ENCODE data around the gene LCE3B.
A peak's percentile ranks its signal among the peaks of the same experiment; 100 is the strongest.
"Not testable (repeated sequence)": the region's sequence is repeated elsewhere in the genome, so short reads cannot be mapped to it uniquely, and the experiment has no call there.

LCE3B gene, protein sequence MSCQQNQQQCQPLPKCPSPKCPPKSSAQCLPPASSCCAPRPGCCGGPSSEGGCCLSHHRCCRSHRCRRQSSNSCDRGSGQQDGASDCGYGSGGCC

DNA sequence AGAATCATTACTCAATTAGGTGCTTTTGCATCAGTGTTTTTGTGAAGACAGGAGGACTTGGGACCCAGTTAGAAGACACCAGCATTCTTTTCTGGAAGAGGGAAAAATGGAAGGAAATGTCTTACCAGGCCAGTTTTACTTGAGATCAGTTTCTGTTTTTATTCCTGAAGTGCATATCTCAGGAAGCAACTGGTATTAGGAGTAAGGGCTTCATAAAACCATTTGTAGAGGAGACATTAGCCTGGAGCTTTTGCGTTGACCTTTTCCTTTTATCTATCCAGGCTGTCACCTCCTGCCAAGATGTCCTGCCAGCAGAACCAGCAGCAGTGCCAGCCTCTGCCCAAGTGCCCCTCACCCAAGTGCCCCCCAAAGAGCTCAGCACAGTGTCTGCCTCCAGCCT, at the start of gene LCE3B:
LCE3B (plus strand) TSS at position 301 of the 400 bp plus-strand sequence; CDS start at position 301, 0 bp downstream.
- no peak for DNase-seq

DNA sequence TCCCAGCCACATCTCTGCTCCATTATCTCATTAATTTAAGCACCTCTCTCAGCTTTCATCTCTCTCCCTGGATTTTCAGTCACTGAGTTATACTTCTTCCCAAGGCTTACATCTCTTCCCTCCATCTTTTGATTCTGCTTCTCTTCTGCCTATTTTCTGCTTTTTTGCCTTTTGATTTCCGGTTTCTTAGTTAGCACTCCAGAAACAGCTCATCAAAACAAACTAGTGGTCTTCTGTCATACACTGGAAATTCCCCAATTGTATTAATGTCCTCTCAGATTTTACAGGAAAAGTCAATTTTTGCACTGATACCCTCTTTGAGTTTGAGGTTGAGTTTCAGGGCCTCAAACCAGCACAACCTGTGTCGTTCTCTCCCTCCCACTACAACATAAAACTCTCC, 48.5 kb upstream of the LCE3B start:
- no peak for DNase-seq

GRCh38 chr1:152565535-152566215, 47.9 kb upstream of the LCE3B start:
- no peak for DNase-seq

DNA sequence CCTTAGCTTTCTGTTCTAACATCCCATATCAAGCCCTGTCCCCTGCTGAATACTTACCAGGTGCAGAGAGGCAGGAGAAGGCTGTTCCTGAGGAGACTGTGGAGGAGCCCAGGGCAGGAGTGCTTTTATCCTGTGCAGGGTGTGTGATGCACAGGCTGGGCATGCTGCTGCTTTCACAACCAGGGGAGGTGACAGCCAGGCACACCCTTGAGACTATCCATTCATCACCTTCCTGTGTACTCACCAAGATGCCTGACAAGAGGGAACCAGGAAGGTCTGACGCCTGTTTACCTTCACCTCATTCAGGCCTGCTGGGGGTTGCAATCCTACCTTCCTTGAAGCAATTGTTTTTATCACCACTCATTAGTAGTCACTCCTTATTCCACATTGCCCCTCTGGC, 46.9 kb upstream of the LCE3B start, which contains the start of gene LCE3E:
LCE3E (minus strand) TSS at position 100 of the 400 bp plus-strand sequence. CDS start 572 bp downstream, outside the sequence.
- no peak for DNase-seq

DNA sequence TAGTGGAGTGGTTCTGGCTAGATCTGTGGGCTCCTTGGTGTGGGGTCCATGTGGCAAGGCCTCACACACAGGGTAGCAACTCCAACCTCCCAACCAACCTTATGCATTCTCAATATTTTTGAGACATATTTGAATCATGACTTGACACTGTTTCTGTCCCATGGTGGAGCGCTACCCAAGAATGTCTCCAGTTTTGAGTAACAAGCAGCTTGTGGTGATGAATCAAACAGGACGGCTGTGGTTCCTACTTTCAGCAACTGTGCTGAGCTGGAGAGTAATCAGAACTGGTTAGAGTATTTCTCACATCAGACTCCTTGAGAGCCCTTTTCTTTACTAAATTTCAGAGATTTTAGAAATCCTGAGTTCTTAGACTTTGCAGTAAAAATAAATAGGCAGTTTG, 36.4 kb upstream of the LCE3B start:
- no peak for DNase-seq

DNA sequence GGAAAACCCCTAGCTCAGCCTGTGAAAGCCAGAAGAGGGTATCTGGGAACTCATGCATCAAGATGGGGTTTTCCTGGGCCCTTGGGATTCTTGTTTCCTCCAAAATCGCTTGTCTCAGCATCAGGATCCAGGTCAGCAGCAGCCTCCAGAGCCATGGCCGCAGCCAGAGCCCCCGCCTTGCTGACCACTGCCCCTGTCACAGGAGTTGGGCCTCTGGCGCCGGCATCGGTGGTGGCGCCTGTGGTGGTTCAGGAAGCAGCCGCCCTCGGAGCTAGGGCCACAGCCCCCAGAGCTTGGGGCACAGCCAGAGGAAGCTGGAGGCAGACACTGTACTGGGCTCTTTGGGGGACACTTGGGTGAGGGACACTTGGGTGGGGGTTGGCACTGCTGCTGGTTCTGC, 34.1 kb upstream of the LCE3B start:
- DNase-seq: not testable (repeated sequence)

DNA sequence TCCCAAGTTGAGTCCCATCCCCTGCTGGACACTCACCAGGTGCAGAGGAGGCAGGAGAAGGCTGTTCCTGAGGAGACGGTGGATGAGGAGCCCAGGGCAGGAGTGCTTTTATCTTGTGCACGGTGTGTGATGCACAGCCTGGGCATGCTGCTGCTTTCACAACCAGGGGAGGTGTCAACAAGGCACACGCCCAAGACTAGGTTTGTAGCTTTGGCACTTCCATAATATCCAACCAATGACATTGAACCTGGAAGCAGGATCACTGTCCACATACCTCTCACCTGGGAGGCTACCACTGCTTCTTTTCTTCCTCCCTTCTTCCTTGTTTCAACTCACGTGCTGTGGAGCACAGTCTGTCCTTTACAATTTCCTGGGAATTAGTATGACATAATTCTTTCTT, 33.2 kb upstream of the LCE3B start, which contains the start of gene LCE3D:
LCE3D (minus strand) TSS at position 84 of the 400 bp plus-strand sequence. CDS start 580 bp downstream, outside the sequence.
- DNase-seq: no peak

DNA sequence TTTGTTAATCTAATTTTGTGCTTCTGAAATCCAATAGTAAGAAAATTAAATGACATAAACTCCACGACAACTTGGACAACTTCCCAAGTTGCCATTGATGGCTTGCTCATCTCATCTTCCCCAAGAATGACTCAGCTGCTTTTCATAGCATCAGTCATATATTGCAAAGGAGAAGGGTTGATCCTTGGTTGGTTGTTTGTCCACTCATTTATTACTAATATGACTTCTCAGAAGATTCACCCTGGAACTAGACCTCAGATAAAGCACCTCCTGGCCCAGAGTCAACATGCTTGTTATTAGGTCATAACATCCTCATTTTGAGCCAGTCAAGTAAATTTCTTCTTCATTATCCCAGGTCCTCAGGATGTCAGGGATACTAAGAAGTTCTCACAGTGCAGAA, 31.0 kb upstream of the LCE3B start:
- DNase-seq: no peak

DNA sequence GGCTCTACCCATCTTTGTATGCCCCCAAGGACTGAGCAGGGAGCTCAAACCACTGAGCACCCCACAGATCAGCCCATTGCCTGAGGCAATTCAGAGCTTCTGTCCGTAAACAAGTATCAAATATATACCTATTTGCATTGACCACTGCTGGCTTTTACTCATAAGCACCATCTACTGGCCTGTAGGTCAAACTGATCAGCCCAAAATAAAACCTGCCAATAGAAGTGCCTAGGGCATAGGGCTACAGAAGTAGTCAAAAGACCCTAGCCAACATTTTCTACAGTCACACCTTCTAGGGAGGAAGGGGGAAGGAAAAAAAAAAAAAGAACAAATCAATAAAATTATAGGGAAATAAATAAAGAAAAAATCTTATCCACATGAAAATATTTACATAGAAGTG, 28.0 kb upstream of the LCE3B start:
- no peak for DNase-seq

- no peak for DNase-seq
These were observed 16.6 kb upstream of the LCE3B start for GRCh38 chr1:152596986-152597385.

- DNase-seq: no peak
These were observed 13.7 kb upstream of the LCE3B start, which contains the start of gene LCE3C for GRCh38 chr1:152599934-152600333. TSS of gene LCE3C (plus strand) at chr1:152600234. CDS start at chr1:152600732, 498 bp downstream.

- no peak for DNase-seq
These were observed 8.4 kb downstream of the LCE3B start for GRCh38 chr1:152621993-152622392.

- no peak for DNase-seq
These were observed 9.2 kb downstream of the LCE3B start, which contains the start of gene LCE3A for GRCh38 chr1:152622803-152623202. TSS of gene LCE3A (minus strand) at chr1:152623103. CDS start at chr1:152623103, 0 bp downstream.

- no peak for DNase-seq
These were observed 9.7 kb downstream of the LCE3B start for GRCh38 chr1:152623203-152623844.

DNA sequence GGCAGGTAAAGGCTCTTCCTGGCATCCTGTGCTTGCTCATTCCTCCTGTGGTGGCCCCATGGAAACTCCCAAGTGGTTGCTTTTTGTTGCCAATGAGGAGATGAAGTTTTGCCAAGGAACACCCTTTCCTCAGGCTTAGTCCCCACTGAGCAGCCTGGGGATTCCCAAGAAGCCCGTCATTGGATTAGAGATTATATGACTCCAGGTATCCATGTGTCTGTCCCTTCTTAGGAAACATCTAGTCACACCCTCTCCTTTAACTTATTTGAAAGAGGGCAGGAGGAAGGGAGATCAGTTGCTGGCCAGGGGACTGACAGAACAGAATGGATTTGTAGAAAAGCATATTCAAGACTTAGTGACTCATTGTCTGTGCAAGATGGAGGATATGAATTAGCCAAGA, 13.1 kb downstream of the LCE3B start:
- no peak for DNase-seq

DNA sequence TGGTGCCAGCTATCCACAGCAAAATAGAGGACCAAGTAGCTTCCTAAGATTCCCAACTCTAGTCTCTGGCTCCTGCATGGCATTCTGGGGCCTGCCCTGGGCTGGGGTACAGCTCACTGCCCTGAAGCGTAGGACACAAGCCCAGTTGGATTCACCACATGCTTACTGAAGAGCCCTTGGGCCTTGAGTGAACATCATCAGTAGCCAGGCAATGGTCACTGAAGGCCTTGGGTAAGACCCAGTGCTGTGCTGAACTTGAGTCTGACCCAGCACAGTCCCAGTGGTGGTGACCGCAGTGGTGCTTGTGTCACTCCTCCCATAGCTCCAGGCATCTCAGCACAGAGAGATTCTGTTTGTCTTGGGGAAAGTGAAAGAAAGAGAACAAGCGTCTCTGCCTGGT, 17.0 kb downstream of the LCE3B start:
- no peak for DNase-seq

GRCh38 chr1:152640351-152640750, 26.7 kb downstream of the LCE3B start:
- DNase-seq: no peak

GRCh38 chr1:152643945-152644344, 30.3 kb downstream of the LCE3B start:
- DNase-seq: no peak

- DNase-seq: no peak
These were observed 31.5 kb downstream of the LCE3B start for GRCh38 chr1:152645146-152645545.

DNA sequence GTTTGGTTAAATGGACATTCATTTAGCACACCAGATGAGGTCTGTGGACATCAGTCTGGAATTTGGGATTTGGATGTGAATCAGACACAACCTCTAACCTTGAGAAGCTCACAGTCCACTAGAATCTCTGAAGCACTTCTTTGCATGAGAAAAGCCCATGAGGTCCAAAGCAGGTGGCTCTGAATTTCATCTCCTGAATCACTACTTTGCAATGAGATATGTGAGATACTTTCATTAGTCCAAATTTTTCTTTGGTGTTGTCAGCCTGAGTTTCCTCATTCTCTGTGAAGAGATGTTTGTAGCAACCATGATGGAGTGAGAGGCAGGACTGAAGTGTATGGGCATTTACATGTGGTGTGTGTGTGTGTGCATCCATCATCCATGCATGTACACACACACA, 33.0 kb downstream of the LCE3B start:
- DNase-seq: no peak

- DNase-seq: peak; percentile 37
These were observed 40.5 kb downstream of the LCE3B start for GRCh38 chr1:152654110-152654509.

DNA sequence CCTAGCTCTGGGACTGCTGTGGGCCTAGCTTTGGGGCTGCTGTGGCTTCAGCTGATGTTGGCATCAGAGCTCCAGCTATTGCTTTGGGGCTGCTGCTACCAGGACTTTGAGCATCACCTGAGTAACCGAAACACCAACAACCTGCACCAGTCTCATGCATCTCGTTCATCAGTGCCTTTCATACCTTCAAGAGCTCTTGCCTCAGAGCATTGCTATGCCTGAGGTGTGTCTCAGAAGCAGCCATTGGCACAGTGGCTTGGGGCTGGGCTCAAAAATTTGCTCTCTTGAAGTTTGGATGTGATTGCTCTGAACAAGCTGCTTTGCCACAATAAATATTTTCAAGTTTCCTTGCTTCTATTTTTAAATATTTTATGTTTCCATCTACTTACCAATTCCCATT, 42.8 kb downstream of the LCE3B start:
- no peak for DNase-seq

GRCh38 chr1:152657677-152658076, 44.1 kb downstream of the LCE3B start:
- no peak for DNase-seq

DNA sequence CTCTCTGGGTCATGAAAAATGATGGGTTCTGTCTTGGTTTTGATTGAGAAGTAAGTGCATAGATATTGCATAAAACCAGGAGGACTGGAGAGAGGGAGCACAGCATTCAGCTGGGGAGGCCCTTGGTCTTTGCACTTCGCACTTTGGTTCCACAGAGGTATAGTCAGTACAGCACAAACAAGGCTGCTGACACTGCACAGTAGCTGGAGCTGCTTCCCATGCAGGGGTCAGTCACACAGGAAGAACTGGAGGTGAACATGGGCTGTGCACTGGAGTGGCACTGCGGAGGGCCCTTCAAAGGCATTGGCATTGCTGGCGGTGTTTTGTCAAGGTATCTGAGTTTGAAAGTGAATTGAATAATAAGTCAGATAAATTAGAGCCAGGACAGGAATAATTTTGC, 45.0 kb downstream of the LCE3B start:
- no peak for DNase-seq
